Measurements from ENCODE around the gene NPTX1.

The NPTX1 gene

DNA sequence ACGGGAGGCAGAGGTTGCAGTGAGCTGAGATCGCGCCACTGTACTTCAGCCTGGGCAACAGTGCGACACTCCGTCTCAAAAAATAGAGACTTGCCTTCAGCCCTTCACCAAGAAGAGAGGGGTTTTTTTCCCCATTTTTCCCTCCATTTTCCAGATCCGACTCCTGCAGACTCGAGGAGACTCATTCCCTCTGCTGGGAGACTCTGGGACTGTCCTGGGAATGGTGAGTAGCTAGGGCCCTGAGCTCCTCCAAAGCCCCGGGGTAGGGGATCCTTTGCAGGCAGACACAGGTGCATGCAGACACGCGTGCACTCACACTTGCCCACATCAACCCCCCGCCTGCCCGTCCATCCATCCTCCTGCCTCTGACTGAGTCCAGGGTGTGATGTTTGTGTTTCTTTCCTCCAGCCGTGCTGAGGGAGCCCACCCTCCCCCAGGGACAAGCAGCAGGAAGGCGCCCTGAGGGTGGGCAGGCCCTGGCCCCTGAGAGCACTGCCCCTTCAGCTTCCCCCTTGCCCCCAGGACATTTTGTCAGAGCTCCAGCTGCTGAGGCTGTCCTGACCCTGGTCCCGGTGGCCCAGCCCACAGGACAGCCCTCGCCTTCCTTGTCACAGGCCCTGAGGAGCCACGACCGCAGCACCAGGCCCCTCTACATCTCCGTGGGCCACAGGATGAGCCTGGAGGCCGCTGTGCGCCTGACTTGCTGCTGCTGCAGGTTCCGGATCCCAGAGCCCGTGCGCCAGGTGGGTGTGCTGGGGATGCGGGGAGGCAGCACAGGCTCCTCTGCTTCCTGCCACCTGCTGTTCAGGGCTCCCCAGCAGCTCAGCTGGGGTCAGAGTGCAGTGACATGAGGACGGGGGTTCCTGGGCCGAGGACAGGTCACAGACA lies 51.3 kb downstream of the NPTX1 start:
- DNase-seq = no peak

DNA sequence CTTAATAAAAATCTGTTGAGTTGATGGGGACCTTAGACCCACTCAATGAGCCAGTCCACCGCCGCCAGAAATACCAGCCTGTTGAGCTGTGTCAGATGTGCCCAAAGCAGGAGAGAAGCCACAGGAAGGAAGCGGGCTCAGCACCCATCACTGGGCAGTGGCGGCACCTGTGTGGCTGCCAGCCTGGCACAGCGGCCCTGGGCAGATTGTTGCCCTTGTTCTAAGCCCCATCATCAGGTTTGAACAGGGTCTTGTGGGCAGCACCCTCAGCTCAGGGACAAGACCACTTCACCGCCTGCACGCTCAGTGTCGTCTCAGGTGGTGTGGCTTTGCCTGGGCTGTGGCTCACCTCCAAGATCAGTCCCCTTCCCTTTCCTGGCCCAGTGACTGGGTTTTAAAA lies 52.1 kb downstream of the NPTX1 start:
- no peak for DNase-seq

DNA sequence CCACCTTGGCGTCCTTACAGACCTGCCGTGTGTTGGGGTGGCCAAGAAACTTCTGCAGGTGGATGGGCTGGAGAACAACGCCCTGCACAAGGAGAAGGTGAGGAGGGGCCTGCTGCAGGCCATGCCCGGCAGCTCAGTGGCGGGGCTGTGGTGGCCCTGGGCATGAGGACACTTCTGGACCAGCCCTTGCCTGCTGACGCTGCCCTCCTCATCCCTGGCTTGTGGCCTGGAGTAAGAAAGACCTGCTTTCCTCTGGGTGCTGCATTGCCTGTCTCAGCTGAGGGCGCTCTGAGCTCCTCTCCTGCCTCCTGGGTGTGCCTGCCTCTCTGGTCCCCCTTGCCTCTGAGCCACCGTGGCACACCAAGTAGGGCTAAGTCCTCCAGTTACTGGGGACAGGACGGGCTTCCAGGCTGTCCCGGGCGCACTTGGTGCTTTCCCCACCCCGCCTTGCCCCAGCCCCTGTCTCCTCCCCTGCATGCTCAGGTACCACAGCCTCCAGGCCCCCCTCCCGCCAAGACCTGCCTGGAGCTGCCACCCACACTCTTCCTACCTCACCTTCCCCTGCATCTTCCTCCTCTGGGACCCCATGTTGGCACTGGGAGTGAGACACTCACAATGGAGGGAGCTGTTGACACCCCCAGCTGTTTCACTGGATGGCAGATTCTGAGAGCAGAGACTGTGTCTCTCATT lies 52.7 kb downstream of the NPTX1 start:
- DNase-seq = no peak

DNA sequence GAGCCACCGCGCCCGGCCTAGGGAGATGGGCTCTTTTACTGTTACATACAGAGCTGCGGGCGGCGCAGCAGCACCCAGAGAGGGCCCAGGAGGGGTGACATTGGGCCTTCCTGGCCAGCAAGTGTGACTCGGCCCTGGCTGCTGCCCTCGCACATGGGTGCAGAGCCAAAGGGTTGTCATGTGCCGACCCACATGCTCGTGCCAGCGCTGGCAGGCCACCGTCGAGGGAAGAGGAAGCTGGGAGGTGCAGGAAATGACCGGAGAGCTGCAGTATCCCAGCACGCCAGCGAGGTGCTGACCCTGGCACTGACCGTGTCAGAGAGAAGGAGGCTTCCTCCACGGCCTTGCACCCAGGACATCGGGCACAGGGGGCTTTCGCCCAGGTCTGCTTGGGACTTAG lies 53.4 kb downstream of the NPTX1 start:
- no peak for DNase-seq

DNA sequence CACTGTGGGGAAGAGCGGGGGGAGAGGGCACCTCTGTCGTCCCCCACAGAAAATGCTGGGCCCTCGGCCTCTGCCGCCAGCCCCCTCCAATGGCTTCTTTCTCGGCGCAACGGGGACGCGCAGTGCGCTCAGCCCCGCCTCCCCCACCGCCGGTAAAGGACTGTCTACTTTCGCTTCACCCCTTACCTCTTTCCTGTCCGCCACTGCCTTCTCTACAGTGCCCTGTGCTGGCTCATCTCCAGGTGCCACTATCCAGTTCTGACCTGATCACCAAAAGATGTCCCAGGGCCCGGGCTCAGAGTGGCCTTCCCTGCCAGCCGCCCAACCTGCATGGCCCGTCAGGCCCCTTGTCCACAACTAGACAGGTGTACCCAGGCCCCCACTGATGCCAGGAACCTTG lies 54.1 kb downstream of the NPTX1 start:
- no peak for DNase-seq

DNA sequence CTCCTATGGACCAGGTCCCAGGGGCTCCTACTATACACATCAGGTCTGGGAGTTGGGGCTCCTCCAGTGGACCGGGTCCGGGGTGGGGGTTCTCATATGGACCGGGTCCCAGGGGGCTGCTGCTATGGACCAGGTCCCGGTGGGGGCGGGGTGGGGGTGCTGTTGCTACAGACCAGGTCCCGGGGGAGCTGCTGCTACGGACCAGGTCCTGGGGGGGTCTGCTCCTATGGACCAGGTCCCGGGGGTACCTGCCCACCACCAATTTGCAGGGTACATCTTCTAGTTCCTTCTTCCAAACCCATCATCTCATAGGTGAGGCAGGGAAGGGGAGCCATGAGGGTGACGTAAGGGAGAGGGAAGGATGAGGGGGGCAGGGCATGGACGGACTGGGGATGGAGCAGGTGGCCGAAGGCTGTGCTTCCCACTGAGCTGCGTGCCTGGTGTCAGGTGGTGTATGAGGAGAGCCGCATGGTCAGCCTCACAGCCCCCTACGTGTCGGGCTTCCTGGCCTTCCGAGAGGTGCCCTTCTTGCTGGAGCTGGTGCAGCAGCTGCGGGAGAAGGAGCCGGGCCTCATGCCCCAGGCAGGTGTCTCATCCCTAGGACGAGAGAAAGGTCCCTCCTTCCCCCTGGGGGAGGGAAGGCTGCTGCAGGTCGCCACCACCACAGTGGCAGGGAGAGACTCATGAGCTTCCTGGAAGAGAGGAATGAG lies 54.9 kb downstream of the NPTX1 start:
- DNase-seq = no peak

DNA sequence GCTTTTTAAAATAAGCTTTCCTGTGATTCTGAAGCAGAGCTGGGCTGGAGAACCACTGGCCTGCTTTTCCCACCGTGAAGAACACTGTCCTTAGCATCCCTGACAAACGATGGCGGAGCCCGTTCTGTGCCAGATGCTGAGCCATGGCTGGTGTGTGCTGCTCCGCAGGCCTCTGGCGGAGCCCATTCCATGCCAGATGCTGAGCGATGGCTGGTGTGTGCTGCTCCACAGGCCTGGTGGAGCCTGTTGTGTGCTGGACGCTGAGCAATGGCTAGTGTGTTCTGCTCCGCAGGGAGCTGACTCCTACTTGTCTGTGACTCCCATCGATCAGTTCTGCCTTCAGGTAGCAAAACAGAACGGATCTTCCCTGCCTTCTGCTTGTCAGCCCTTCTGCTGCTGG lies 57.2 kb downstream of the NPTX1 start:
- no peak for DNase-seq

DNA sequence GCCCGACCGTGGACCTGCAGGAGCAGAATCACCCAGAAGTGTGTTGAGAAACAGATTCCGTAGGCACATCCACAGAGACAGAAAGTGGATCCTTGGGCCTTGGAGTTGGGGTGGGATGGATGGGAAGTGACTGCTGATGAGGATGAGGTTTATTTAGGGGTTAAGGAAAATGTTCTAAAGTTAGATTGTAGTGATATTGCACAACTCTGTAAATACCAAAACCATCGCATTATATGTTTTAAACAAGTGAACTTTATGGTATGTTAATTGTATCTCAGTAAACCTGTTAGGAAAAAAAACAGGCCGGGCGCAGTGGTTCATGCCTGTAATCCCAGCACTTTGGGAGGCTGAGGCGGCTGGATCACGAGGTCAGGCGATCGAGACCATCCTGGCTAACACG lies 57.8 kb downstream of the NPTX1 start:
- DNase-seq = no peak
